Pancreas (tissue), 10 donors: ENCODE data around the gene KPRP. TPM values are rescaled to one million over a fixed set of nuclear protein-coding genes. Genes with fewer than 3 reads are reported as not detected.

Experiments used
- ATAC-seq, 4 donors: fragments of 200-7000 bp; cut with Tn5 transposase; one replicate each; pipeline versions ENCODE4 v1.8.0 to v1.9.1; 2020; ENCODE audit warnings: mild to moderate bottlenecking in 4 of 4, moderate library complexity in 4 of 4
- DNase-seq, 6 donors: peaks; one replicate each; pipeline ENCODE4 v3.0.0-alpha.2; 2020
- FAIRE-seq: peaks from 2 replicates; lab custom pipeline; 2012; peaks lifted over from hg19 to GRCh38; lab: Jason Lieb, UNC
- H3K27ac ChIP-seq, 4 donors: fragments of 200-600 bp; sonication (generic); 1 replicate in 3 of 4; 2 replicates in 1 of 4; pipeline versions ENCODE4 v1.5.0 to v1.8.0; 2020
- H3K27me3 ChIP-seq, 4 donors: fragments of 200-600 bp; one replicate each; pipeline ENCODE4 v1.8.0; 2021
- H3K36me3 ChIP-seq, 3 donors: fragments of 200-600 bp; sonication (generic) in 1 of 3; one replicate each; pipeline versions ENCODE4 v1.5.0 to v1.8.0; 2020 to 2021
- H3K4me1 ChIP-seq, 3 donors: fragments of 200-600 bp; one replicate each; pipeline ENCODE4 v1.8.0; 2021
- H3K4me3 ChIP-seq, 4 donors: fragments of 200-600 bp; sonication (generic) in 2 of 4; one replicate each; pipeline versions ENCODE4 v1.5.0 to v1.8.0; 2020 to 2021
- H3K9me3 ChIP-seq, 4 donors: fragments of 200-600 bp; one replicate each; pipeline ENCODE4 v1.8.0; 2021
- WGBS, 2 donors: extraction: QIAGEN DNeasy Blood & Tissue Kit; methylation state at CpG; one replicate each; pipeline ENCODE4 v1.1.7; 2013; 5-methylcytosine and 5-hydroxymethylcytosine counted together
- intact Hi-C, 3 donors: fragments of 100-400 bp; cut with DNase I; formaldehyde crosslinking; loops; one replicate each; pipeline versions ENCODE4 v1.11.1 to v1.14.2; 2022
- polyA plus RNA-seq, 2 donors: library from polyadenylated mRNA; stranded (reverse); fragments of 200-250 nt; gene quantifications; one replicate each; pipeline ENCODE4 v1.2.3, GENCODE V29; 2013
- total RNA-seq, 6 donors: library from RNA; stranded (reverse); fragmentation: NEBNext Ultra II Directional in 4 of 6; extraction: Animal tissue kit (Norgen Biotek cat#: 25700) in 4 of 6; gene quantifications; one replicate each; pipeline versions ENCODE4 v1.2.1 to v1.2.4, GENCODE V29; 2021 to 2023
- TF ChIP-seq, protein P1 (sequence below), 4 donors: fragments of 200-600 bp; sonication (generic) in 3 of 4; IDR thresholded peaks; one replicate each; pipeline versions ENCODE4 v1.5.0 to v1.8.0; 2021; ENCODE audit warnings: antibody characterized with exemption in 4 of 4
- donor health status: healthy with polysubstance abuse.
- donor health status: DM: no; HTN: no; CAD: no; lungs with moderate emphysema.
- donor health status: DM: no; HTN: no; CAD: no.
- donor health status: control.
- donor health status: control.
- donor health status: Bipolar disorder and iron deficiency.
- donor health status: DM: yes; HTN: yes; CAD: no.
- donor health status: DM: no; HTN: no; CAD: no.
- donor health status: DM: no; HTN: no; CAD: no.
- donor health status: DM: yes; HTN: yes; CAD: no.

KPRP gene
- total and polyA plus RNA-seq, 8 donors = not detected

GRCh38 chr1:152758636-152759035 lies 811 bp downstream of the KPRP start:
- ATAC-seq = no peak
- Histone ChIP-seq H3K27ac (no peak overlapping the region), H3K9me3 (no peaks in the 10 kb centered on the region), H3K27me3 (peaks cover 0 to 10% (median 0%) of the 10 kb centered on the region in 4 donors), H3K4me3 (no peak overlapping the region), H3K36me3 (no peaks in the 10 kb centered on the region), H3K4me1 (no peaks in the 10 kb centered on the region)
- TF ChIP-seq, protein P1, sequence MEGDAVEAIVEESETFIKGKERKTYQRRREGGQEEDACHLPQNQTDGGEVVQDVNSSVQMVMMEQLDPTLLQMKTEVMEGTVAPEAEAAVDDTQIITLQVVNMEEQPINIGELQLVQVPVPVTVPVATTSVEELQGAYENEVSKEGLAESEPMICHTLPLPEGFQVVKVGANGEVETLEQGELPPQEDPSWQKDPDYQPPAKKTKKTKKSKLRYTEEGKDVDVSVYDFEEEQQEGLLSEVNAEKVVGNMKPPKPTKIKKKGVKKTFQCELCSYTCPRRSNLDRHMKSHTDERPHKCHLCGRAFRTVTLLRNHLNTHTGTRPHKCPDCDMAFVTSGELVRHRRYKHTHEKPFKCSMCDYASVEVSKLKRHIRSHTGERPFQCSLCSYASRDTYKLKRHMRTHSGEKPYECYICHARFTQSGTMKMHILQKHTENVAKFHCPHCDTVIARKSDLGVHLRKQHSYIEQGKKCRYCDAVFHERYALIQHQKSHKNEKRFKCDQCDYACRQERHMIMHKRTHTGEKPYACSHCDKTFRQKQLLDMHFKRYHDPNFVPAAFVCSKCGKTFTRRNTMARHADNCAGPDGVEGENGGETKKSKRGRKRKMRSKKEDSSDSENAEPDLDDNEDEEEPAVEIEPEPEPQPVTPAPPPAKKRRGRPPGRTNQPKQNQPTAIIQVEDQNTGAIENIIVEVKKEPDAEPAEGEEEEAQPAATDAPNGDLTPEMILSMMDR (IDR thresholded peaks at IDR 0.05) = no peak
- intact Hi-C loops = no loop called here
- no peak for DNase-seq
- FAIRE-seq = no peak
- 53 to 55% methylated on average over 4 of the region's 4 CpGs for WGBS, 2 donors

GRCh38 chr1:152759453-152760173 lies 1.8 kb downstream of the KPRP start:
- DNase-seq (no peak), ATAC-seq (no peak), FAIRE-seq (no peak)
- intact Hi-C loops = no loop called here
- Histone ChIP-seq H3K27me3 (peaks cover 0 to 12% (median 0%) of the 10 kb centered on the region in 4 donors), H3K4me3 (no peak overlapping the region), H3K27ac (no peak overlapping the region), H3K9me3 (no peaks in the 10 kb centered on the region), H3K36me3 (no peaks in the 10 kb centered on the region), H3K4me1 (no peaks in the 10 kb centered on the region)
- 73% methylated on average over 8 of the region's 8 CpGs for WGBS, 2 donors
- TF ChIP-seq, protein P1 (IDR thresholded peaks at IDR 0.05) = no peak

DNA sequence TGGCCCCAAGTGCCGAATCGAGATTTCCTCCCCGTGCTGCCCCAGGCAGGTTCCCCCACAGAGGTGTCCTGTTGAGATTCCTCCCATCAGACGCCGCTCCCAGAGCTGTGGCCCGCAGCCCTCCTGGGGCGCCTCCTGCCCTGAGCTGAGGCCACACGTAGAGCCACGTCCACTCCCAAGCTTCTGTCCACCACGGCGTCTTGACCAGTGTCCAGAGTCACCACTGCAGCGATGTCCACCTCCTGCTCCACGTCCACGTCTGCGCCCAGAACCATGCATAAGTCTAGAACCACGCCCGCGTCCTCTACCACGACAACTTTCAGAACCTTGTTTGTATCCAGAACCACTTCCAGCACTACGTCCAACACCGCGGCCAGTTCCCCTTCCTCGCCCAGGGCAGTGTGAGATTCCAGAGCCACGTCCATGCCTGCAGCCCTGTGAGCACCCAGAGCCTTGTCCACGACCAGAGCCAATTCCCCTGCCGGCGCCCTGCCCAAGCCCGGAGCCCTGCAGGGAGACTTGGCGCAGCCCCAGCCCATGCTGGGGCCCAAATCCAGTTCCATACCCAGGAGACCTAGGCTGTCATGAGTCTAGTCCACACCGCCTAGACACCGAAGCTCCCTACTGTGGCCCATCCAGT lies 2.8 kb downstream of the KPRP start:
- H3K4me3 ChIP-seq = no peak overlapping the region
- intact Hi-C loops = no loop called here
- DNase-seq (no peak), ATAC-seq (no peak), FAIRE-seq (no peak)
- no peaks in the 10 kb centered on the region for H3K36me3 ChIP-seq
- no peaks in the 10 kb centered on the region for H3K4me1 ChIP-seq
- 79 to 86% methylated on average over 31 of the region's 31 CpGs for WGBS, 2 donors
- TF ChIP-seq, protein P1 (IDR thresholded peaks at IDR 0.05) = no peak
- H3K27me3 ChIP-seq = peaks cover 0 to 13% (median 0%) of the 10 kb centered on the region in 4 donors
- no peaks in the 10 kb centered on the region for H3K9me3 ChIP-seq
- no peak overlapping the region for H3K27ac ChIP-seq

GRCh38 chr1:152761609-152762213 lies 3.9 kb downstream of the KPRP start:
- 74 to 81% methylated on average over 3 of the region's 3 CpGs for WGBS, 2 donors
- H3K27me3 ChIP-seq = peaks cover 0 to 7% (median 0%) of the 10 kb centered on the region in 4 donors
- intact Hi-C loops = no loop called here
- H3K4me1 ChIP-seq = no peaks in the 10 kb centered on the region
- H3K9me3 ChIP-seq = no peaks in the 10 kb centered on the region
- H3K4me3 ChIP-seq = no peak overlapping the region
- DNase-seq (no peak), FAIRE-seq (no peak), ATAC-seq (no peak)
- TF ChIP-seq, protein P1 (IDR thresholded peaks at IDR 0.05) = no peak
- H3K36me3 ChIP-seq = no peaks in the 10 kb centered on the region
- no peak overlapping the region for H3K27ac ChIP-seq
